Measurements from ENCODE around the gene RABL2B.

GRCh38 chr22:50739279-50739691 is 44.2 kb downstream of the RABL2B start:
- no peak for TF ChIP-seq CTCF (IDR thresholded peaks at IDR 0.05; ENCODE audit: poor library complexity, severe bottlenecking)
- TF ChIP-seq POLR2AphosphoS5 (IDR thresholded peaks at IDR 0.05) = no peak
- TF ChIP-seq EZH2 (IDR thresholded peaks at IDR 0.05; ENCODE audit: borderline replicate concordance, insufficient read depth, low read length, poor library complexity, severe bottlenecking) = no peak
- TF ChIP-seq TAF1 (IDR thresholded peaks at IDR 0.05; ENCODE audit: low read depth) = no peak
- TF ChIP-seq EP300 (conservative IDR thresholded peaks at IDR 0.05; ENCODE audit: poor library complexity, severe bottlenecking) = no peak
- TF ChIP-seq, protein P1, sequence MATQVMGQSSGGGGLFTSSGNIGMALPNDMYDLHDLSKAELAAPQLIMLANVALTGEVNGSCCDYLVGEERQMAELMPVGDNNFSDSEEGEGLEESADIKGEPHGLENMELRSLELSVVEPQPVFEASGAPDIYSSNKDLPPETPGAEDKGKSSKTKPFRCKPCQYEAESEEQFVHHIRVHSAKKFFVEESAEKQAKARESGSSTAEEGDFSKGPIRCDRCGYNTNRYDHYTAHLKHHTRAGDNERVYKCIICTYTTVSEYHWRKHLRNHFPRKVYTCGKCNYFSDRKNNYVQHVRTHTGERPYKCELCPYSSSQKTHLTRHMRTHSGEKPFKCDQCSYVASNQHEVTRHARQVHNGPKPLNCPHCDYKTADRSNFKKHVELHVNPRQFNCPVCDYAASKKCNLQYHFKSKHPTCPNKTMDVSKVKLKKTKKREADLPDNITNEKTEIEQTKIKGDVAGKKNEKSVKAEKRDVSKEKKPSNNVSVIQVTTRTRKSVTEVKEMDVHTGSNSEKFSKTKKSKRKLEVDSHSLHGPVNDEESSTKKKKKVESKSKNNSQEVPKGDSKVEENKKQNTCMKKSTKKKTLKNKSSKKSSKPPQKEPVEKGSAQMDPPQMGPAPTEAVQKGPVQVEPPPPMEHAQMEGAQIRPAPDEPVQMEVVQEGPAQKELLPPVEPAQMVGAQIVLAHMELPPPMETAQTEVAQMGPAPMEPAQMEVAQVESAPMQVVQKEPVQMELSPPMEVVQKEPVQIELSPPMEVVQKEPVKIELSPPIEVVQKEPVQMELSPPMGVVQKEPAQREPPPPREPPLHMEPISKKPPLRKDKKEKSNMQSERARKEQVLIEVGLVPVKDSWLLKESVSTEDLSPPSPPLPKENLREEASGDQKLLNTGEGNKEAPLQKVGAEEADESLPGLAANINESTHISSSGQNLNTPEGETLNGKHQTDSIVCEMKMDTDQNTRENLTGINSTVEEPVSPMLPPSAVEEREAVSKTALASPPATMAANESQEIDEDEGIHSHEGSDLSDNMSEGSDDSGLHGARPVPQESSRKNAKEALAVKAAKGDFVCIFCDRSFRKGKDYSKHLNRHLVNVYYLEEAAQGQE (IDR thresholded peaks at IDR 0.05; ENCODE audit: borderline replicate concordance) = no peak

Measured in neural cell (in vitro differentiated cells).